ENCODE results near the gene EOLA1. TPM values are rescaled to one million over a fixed set of nuclear protein-coding genes. Genes with fewer than 3 reads are reported as not detected.
A peak's percentile ranks its signal among the peaks of the same experiment; 100 is the strongest.

EOLA1 gene
- total RNA-seq (2014; rRNA removed; shearing (Covaris generic); ENCODE audit: low replicate concordance), result 11.6 and 12.5 TPM in 2 replicates

DNA sequence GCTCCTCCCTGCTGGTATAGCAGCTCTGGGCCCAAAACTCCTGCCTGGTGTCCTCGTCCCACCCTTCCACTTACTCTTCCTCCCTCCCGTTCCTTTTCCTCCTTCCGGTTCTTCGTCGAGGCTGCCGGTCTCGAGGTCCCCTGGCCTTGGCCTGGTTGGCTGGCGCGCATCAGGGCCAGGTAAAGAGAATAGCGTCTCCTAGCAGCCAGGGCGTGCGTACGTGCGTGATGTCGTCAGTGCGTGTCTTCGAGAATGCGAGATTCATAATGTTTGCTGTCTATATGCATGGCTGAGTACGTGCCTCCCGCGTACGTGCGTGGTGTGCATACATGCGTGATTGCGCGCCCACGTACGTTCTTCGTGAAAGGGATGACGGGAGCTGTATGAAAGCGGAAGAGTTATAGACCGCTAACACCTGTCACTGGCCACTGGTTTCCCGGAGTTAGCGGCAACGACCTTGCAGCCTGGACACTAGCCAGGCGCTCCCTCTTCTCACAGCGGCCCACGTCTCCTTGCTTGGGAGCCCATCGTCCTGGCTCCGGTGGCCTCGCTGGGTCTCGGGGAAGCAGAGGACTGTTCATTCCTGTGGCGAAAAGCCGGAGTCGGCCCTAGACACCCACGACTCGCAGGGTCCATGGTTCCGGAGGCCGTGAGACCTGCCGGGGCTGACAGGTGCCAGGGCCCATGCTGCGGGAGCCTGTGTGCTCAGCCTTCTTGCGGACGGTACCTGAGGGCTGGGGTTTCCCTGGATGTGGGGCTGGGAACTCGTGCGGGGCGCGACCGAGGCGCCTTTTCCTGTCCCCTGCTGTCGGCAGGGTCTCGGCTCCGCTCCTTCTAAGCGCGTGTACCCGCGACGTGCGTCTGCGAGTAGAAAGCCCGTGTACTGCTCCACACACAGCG lies at the start of gene EOLA1:
EOLA1 (plus strand) TSS at position 392 of the 900 bp plus-strand sequence. CDS start 4,619 bp downstream, outside the sequence.
- no peaks in the 10 kb centered on the region for H3K9me3 ChIP-seq (ENCODE audit: low read length)
- no peak within 1 kb of the TSS for H2AFZ ChIP-seq (ENCODE audit: low read length)
- peak within 1 kb of the TSS; percentile 76 for H3K4me2 ChIP-seq (ENCODE audit: low read depth, low read length, poor library complexity, severe bottlenecking)
- H3K4me3 ChIP-seq (ENCODE audit: low read length), result peak within 1 kb of the TSS; percentile 84
- peaks cover 3% of the 10 kb centered on the region for H3K4me1 ChIP-seq (ENCODE audit: low read length)
- no peaks in the 10 kb centered on the region for H3K27me3 ChIP-seq (ENCODE audit: low read length)
- DNase-seq, result peak; percentile 97
- peak within 1 kb of the TSS; percentile 89 for H3K9ac ChIP-seq (ENCODE audit: low read length)
- H3K9me2 ChIP-seq (replicated peaks; ENCODE audit: insufficient read depth, low read length), result no peaks in the 10 kb centered on the region
- H3K79me2 ChIP-seq (ENCODE audit: low read length), result peaks cover 7% of the 10 kb centered on the region
- no peaks in the 10 kb centered on the region for H3K36me3 ChIP-seq (ENCODE audit: insufficient read depth, low read length)
- peak within 1 kb of the TSS; percentile 75 for H3K27ac ChIP-seq (ENCODE audit: low read length)
- H4K20me1 ChIP-seq (ENCODE audit: insufficient read depth, low read depth, low read length), result no peaks in the 10 kb centered on the region

DNA sequence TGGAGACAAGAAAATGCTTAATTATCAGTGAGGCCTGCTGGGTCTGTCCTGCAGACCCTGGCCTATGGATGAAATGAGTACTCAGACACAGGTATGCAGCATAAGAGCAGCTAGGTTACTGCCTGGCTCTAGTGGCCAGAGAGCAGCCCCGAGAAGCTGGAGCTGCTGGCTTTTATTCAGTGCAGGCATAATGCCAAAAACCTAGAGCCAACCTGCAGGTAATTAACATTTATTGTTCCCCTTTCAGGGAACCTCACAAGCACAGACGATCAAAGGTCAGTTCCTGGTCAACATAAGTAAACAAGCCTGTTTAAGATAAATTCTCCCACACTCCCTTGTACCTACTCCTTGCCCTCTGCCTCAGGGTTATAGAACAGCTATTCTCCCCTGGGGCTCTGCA lies 49.0 kb upstream of the EOLA1 start:
- no peaks in the 10 kb centered on the region for H3K27me3 ChIP-seq (ENCODE audit: low read length)
- 0 out of 2 replicates have a peak, but pooled peaks cover 2% of the 10 kb centered on the region for H4K20me1 ChIP-seq (ENCODE audit: insufficient read depth, low read depth, low read length)
- no peaks in the 10 kb centered on the region for H3K9me3 ChIP-seq (ENCODE audit: low read length)
- no peak overlapping the region for H3K4me3 ChIP-seq (ENCODE audit: low read length)
- H3K4me2 ChIP-seq (ENCODE audit: low read depth, low read length, poor library complexity, severe bottlenecking), result no peak overlapping the region
- H3K79me2 ChIP-seq (ENCODE audit: low read length), result no peaks in the 10 kb centered on the region
- H2AFZ ChIP-seq (ENCODE audit: low read length), result no peak overlapping the region
- no peak overlapping the region for H3K27ac ChIP-seq (ENCODE audit: low read length)
- H3K9ac ChIP-seq (ENCODE audit: low read length), result no peak overlapping the region
- H3K36me3 ChIP-seq (ENCODE audit: insufficient read depth, low read length), result peaks cover 17% of the 10 kb centered on the region
- no peak for DNase-seq
- no peaks in the 10 kb centered on the region for H3K4me1 ChIP-seq (ENCODE audit: low read length)
- no peaks in the 10 kb centered on the region for H3K9me2 ChIP-seq (replicated peaks; ENCODE audit: insufficient read depth, low read length)

GRCh38 chrX:149493567-149494562 lies 46.9 kb upstream of the EOLA1 start:
- H2AFZ ChIP-seq (ENCODE audit: low read length), result no peak overlapping the region

DNA sequence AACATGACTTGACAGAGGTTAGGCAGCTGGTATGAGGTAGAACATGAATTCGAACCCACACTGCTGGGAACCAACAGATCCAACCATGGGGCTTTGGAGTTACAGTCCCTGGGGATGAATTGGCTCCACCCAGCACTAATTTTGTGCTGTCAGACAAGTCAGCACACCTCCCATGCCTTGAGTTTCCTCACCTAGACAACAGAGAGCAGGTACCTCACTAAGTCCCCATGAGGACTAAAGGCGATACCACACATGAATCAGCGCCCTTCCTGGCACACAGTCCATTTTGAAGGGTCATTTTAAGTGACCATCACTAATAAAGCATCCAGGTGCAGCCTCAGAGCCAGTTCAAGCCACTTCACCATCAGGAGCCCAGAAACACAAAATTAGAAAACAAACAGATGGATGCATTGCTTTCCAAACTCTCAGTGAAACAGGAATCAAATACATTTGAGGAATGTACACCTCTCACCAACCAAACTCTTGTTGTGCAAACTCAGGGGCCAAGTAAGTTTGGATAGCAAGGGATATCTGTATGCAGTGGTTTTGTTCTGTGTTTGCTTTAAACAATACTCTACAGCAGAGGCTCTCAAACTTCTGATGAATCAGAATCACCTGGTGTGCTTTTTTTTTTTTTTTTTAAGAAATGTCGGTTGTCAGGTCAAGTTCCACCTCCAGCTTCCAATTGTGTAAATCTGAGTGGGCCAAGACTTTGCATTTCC lies 45.8 kb upstream of the EOLA1 start:
- Histone ChIP-seq H3K4me3 (ENCODE audit: low read length) (no peak overlapping the region), H3K27me3 (ENCODE audit: low read length) (no peaks in the 10 kb centered on the region), H3K79me2 (ENCODE audit: low read length) (peaks cover 2% of the 10 kb centered on the region; the same call in 1 of the 2 replicates), H4K20me1 (ENCODE audit: insufficient read depth, low read depth, low read length) (0 out of 2 replicates have a peak, but pooled peaks cover 6% of the 10 kb centered on the region), H3K4me1 (ENCODE audit: low read length) (peaks cover 17% of the 10 kb centered on the region), H3K9me3 (ENCODE audit: low read length) (no peaks in the 10 kb centered on the region), H3K4me2 (ENCODE audit: low read depth, low read length, poor library complexity, severe bottlenecking) (no peak overlapping the region), H3K9me2 (replicated peaks; ENCODE audit: insufficient read depth, low read length) (no peaks in the 10 kb centered on the region), H2AFZ (ENCODE audit: low read length) (no peak overlapping the region), H3K27ac (ENCODE audit: low read length) (no peak overlapping the region), H3K36me3 (ENCODE audit: insufficient read depth, low read length) (peaks cover 26% of the 10 kb centered on the region), H3K9ac (ENCODE audit: low read length) (no peak overlapping the region)
- DNase-seq, result no peak

More at GRCh38 chrX:149493567-149494562, 46.9 kb upstream of the EOLA1 start:
- no peaks in the 10 kb centered on the region for H3K9me3 ChIP-seq (ENCODE audit: low read length)
- no peak overlapping the region for H3K4me2 ChIP-seq (ENCODE audit: low read depth, low read length, poor library complexity, severe bottlenecking)
- H3K27me3 ChIP-seq (ENCODE audit: low read length), result no peaks in the 10 kb centered on the region
- peaks cover 23% of the 10 kb centered on the region for H3K36me3 ChIP-seq (ENCODE audit: insufficient read depth, low read length)
- DNase-seq, result no peak
- no peaks in the 10 kb centered on the region for H3K79me2 ChIP-seq (ENCODE audit: low read length)
- no peaks in the 10 kb centered on the region for H3K9me2 ChIP-seq (replicated peaks; ENCODE audit: insufficient read depth, low read length)
- peaks cover 5% of the 10 kb centered on the region for H3K4me1 ChIP-seq (ENCODE audit: low read length)
- no peak overlapping the region for H3K27ac ChIP-seq (ENCODE audit: low read length)
- no peak overlapping the region for H3K9ac ChIP-seq (ENCODE audit: low read length)
- H4K20me1 ChIP-seq (ENCODE audit: insufficient read depth, low read depth, low read length), result 0 out of 2 replicates have a peak, but pooled peaks cover 2% of the 10 kb centered on the region
- H3K4me3 ChIP-seq (ENCODE audit: low read length), result no peak overlapping the region

DNA sequence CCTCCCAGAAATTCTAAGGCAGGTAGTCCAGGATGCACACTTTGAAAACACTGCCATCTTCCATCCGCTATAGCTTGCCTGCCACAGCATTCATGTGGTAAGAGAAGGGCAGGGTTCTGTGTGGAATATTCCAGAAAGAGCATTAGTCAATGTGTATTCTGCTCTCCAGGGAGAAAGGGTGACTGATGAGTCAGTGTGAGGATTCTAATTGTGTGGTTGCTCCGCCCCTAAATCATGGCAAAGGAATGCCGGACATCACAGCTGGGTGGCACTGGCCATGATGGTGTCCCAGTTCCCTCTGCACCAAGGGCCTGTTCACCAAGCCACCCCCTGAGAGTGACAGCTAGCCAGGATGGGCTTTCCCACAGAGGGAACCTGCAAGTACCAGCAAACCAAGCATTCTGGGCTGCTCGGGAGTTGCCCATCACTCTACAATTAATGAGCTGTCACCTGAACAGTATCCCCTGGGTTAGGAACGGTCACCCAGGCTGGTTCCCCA lies 45.2 kb upstream of the EOLA1 start:
- H3K4me2 ChIP-seq (ENCODE audit: low read depth, low read length, poor library complexity, severe bottlenecking), result no peak overlapping the region

GRCh38 chrX:149497054-149497453 lies 43.8 kb upstream of the EOLA1 start:
- H3K9ac ChIP-seq (ENCODE audit: low read length), result no peak overlapping the region
- H3K36me3 ChIP-seq (ENCODE audit: insufficient read depth, low read length), result peaks cover 33% of the 10 kb centered on the region
- peaks cover 37% of the 10 kb centered on the region for H3K4me1 ChIP-seq (ENCODE audit: low read length)
- H3K4me3 ChIP-seq (ENCODE audit: low read length), result no peak overlapping the region
- H3K9me2 ChIP-seq (replicated peaks; ENCODE audit: insufficient read depth, low read length), result no peaks in the 10 kb centered on the region
- H3K4me2 ChIP-seq (ENCODE audit: low read depth, low read length, poor library complexity, severe bottlenecking), result no peak overlapping the region
- H3K79me2 ChIP-seq (ENCODE audit: low read length), result peaks cover 13% of the 10 kb centered on the region
- no peaks in the 10 kb centered on the region for H3K27me3 ChIP-seq (ENCODE audit: low read length)
- no peak for DNase-seq
- H3K27ac ChIP-seq (ENCODE audit: low read length), result no peak overlapping the region
- no peaks in the 10 kb centered on the region for H3K9me3 ChIP-seq (ENCODE audit: low read length)
- H4K20me1 ChIP-seq (ENCODE audit: insufficient read depth, low read depth, low read length), result peaks cover 6% of the 10 kb centered on the region; the same call in 1 of the 2 replicates
- H2AFZ ChIP-seq (ENCODE audit: low read length), result no peak overlapping the region

More for the DNA sequence above, 45.2 kb upstream of the EOLA1 start:
- 0 out of 2 replicates have a peak, but pooled peaks cover 6% of the 10 kb centered on the region for H4K20me1 ChIP-seq (ENCODE audit: insufficient read depth, low read depth, low read length)
- H3K9ac ChIP-seq (ENCODE audit: low read length), result no peak overlapping the region
- no peaks in the 10 kb centered on the region for H3K9me3 ChIP-seq (ENCODE audit: low read length)
- no peak for DNase-seq
- peaks cover 4% of the 10 kb centered on the region for H3K79me2 ChIP-seq (ENCODE audit: low read length)
- peaks cover 23% of the 10 kb centered on the region for H3K4me1 ChIP-seq (ENCODE audit: low read length)
- no peaks in the 10 kb centered on the region for H3K27me3 ChIP-seq (ENCODE audit: low read length)
- H3K36me3 ChIP-seq (ENCODE audit: insufficient read depth, low read length), result peaks cover 26% of the 10 kb centered on the region
- H3K9me2 ChIP-seq (replicated peaks; ENCODE audit: insufficient read depth, low read length), result no peaks in the 10 kb centered on the region
- H2AFZ ChIP-seq (ENCODE audit: low read length), result no peak overlapping the region
- no peak overlapping the region for H3K4me3 ChIP-seq (ENCODE audit: low read length)
- H3K27ac ChIP-seq (ENCODE audit: low read length), result no peak overlapping the region

DNA sequence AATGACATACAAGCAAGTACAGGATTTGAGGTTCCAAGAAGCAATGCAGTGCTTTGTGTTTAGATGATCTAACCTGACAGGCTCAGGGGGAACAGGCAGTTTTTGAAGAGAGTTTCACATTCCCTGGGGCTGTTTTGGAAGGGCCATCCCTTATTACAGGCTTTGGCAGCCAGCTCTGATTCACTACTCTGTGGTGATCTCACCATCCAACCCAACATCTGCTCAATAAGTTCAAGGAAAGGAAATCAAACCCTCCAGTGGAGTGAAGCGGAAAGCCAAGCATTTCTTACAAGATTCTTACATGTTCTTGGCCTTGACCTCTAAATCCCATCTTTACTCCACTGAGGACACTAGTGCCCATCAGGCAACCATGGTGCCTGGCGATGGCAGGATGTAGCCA lies 43.2 kb upstream of the EOLA1 start:
- Histone ChIP-seq H3K27ac (ENCODE audit: low read length) (no peak overlapping the region), H3K36me3 (ENCODE audit: insufficient read depth, low read length) (peaks cover 38% of the 10 kb centered on the region), H3K9ac (ENCODE audit: low read length) (no peak overlapping the region), H3K4me1 (ENCODE audit: low read length) (peaks cover 43% of the 10 kb centered on the region), H3K4me2 (ENCODE audit: low read depth, low read length, poor library complexity, severe bottlenecking) (no peak overlapping the region), H3K9me2 (replicated peaks; ENCODE audit: insufficient read depth, low read length) (no peaks in the 10 kb centered on the region), H3K79me2 (ENCODE audit: low read length) (peaks cover 18% of the 10 kb centered on the region), H3K9me3 (ENCODE audit: low read length) (no peaks in the 10 kb centered on the region), H3K27me3 (ENCODE audit: low read length) (no peaks in the 10 kb centered on the region), H2AFZ (ENCODE audit: low read length) (no peak overlapping the region), H4K20me1 (ENCODE audit: insufficient read depth, low read depth, low read length) (peaks cover 11% of the 10 kb centered on the region; the same call in 1 of the 2 replicates), H3K4me3 (ENCODE audit: low read length) (no peak overlapping the region)
- DNase-seq, result no peak
